ENCODE measurements around the gene CDCA4. TPM values are rescaled to one million over a fixed set of nuclear protein-coding genes. Genes with fewer than 3 reads are reported as not detected.

The CDCA4 gene
- total RNA-seq, 1 donor from 2014 or later: 6.9 TPM

DNA sequence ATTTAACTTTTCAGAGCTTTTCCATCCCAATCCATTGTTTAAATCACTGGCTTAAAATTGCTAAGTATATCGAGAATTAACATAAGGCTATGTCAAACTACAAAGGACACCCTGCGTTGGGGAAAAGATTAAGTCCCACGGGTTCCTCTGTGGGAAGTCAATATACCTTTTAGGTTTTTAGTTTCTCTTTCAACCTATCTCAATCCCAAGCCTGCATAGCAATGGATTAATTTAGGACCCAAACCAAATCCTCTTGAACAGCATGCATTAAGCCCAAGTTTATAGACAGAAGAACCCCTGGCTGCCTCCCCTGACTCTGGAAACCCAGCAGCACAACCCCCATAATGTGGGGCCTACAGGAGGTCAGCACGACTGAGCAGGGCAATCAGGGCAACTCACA is 6.3 kb downstream of the CDCA4 start:
- Histone ChIP-seq H3K9me3 (no peaks in the 10 kb centered on the region), H3K4me1 (peaks cover 12% of the 10 kb centered on the region), H3K36me3 (peaks cover 20% of the 10 kb centered on the region), H3K27me3 (ENCODE audit: low read depth) (no peaks in the 10 kb centered on the region), H3K4me3 (no peak overlapping the region), H3K27ac (no peak overlapping the region)
- ATAC-seq (no peak), DNase-seq (no peak)
- TF ChIP-seq, protein P1, sequence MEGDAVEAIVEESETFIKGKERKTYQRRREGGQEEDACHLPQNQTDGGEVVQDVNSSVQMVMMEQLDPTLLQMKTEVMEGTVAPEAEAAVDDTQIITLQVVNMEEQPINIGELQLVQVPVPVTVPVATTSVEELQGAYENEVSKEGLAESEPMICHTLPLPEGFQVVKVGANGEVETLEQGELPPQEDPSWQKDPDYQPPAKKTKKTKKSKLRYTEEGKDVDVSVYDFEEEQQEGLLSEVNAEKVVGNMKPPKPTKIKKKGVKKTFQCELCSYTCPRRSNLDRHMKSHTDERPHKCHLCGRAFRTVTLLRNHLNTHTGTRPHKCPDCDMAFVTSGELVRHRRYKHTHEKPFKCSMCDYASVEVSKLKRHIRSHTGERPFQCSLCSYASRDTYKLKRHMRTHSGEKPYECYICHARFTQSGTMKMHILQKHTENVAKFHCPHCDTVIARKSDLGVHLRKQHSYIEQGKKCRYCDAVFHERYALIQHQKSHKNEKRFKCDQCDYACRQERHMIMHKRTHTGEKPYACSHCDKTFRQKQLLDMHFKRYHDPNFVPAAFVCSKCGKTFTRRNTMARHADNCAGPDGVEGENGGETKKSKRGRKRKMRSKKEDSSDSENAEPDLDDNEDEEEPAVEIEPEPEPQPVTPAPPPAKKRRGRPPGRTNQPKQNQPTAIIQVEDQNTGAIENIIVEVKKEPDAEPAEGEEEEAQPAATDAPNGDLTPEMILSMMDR (IDR thresholded peaks at IDR 0.05): no peak
- intact Hi-C loops (cut with DNase I): no loop called here

DNA sequence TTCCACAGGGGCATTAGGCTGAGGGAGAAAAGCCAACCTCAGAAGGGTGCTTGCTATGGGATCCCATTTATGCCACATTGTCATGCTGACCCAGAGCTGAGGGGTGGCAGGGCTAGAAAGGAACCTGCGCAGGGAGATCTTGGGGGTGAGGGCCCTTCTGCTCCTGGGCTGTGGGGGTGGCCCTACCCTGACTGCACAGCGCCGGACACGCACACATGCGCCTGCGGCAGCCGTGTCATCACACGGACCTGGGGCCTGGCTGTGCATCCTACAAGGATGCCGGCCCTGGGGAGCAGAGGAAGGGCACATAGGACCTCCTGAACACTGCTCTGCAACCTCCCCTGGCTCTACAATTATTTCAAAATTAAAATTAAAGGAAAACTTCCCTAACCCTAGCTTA is 6.9 kb downstream of the CDCA4 start:
- H3K4me1 ChIP-seq: peaks cover 6% of the 10 kb centered on the region
- H3K9me3 ChIP-seq: no peaks in the 10 kb centered on the region
- ATAC-seq (no peak), DNase-seq (no peak)
- H3K4me3 ChIP-seq: no peak overlapping the region
- TF ChIP-seq, protein P1 (IDR thresholded peaks at IDR 0.05): no peak
- no peak overlapping the region for H3K27ac ChIP-seq
- no peaks in the 10 kb centered on the region for H3K27me3 ChIP-seq (ENCODE audit: low read depth)
- peaks cover 26% of the 10 kb centered on the region for H3K36me3 ChIP-seq
- intact Hi-C loops (cut with DNase I): no loop called here

DNA sequence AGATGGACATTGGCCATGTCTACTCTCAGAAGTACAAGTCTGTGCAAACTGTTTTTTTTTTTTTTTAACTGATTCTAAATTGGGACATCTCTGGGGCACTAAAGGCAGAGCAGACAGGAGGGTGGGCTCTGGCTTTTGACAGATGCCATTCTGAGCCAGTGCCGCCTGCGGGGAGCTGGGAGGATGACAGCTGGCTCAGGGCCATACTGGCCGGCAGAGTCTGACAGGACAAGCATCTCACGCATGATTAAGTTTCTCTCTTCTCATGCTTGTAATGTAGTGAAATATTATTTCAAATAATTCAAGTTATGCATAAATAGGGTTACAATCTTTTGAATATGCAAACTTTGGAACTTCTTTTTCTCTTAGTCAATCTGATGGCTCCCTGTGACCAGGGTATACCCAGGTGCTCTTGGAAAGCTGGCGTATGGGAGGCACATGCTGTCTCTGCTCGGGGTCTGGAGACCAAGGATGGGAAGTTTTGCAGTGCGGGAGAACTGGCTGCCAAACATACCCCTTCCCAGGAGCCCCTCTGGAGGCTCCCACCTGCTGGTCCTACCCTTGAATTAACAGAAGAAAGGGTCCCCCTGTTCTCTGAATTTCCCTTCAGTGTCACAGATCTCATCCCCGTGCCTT is 7.6 kb downstream of the CDCA4 start:
- DNase-seq: no peak

DNA sequence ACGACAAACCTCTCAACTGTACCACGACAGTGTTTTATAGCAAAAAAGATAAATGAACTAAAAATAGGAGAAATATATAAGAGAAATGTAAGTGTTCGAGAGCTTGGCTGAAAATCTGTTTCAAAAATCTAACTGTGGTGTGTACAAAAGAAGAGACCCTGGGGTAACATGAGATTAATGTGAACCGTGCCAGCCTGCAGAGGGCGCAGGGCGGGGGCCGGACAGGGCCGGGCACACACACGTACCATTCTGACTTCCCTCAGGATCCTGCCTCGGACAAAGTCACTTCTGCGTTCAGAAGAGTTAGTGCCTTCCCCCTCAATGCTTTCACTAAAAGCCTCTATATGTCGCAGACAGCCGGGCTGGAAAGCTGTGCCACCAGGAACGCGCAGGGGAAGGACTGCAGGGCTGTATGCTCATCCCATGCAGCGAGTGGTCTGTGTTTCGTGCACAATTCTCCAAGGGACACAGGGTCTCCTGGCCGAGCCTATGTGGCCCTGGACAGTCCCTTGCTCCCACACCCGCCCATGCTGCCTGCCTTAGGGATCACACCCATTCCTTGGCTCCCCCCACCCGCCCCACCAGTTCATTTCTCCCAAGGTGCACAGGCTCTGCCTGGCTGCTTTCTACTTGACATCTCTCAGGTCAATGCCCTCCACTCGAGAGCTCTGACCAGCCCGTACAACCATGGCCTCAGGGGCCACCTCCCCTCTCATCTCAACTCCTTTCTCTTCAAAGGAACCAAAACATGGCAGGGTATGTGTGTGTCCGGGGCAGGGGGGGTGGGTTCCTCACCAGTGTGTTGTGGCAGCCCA is 8.5 kb downstream of the CDCA4 start:
- H3K9me3 ChIP-seq: no peaks in the 10 kb centered on the region
- no peak for DNase-seq
- TF ChIP-seq, protein P1 (IDR thresholded peaks at IDR 0.05): peak; percentile 30
- H3K27me3 ChIP-seq (ENCODE audit: low read depth): no peaks in the 10 kb centered on the region
- ATAC-seq: peak; percentile 60 to 65
- H3K4me1 ChIP-seq: peaks cover 4% of the 10 kb centered on the region
- peaks cover 35% of the 10 kb centered on the region for H3K36me3 ChIP-seq
- H3K4me3 ChIP-seq: no peak overlapping the region
- intact Hi-C loops (cut with DNase I): no loop called here
- H3K27ac ChIP-seq: no peak overlapping the region

More for the DNA sequence above, 7.6 kb downstream of the CDCA4 start:
- peaks cover 27% of the 10 kb centered on the region for H3K36me3 ChIP-seq
- no peak for ATAC-seq
- H3K4me3 ChIP-seq: no peak overlapping the region
- intact Hi-C loops (cut with DNase I): no loop called here
- no peaks in the 10 kb centered on the region for H3K9me3 ChIP-seq
- peaks cover 4% of the 10 kb centered on the region for H3K4me1 ChIP-seq
- no peak overlapping the region for H3K27ac ChIP-seq
- H3K27me3 ChIP-seq (ENCODE audit: low read depth): no peaks in the 10 kb centered on the region
- TF ChIP-seq, protein P1 (IDR thresholded peaks at IDR 0.05): no peak

DNA sequence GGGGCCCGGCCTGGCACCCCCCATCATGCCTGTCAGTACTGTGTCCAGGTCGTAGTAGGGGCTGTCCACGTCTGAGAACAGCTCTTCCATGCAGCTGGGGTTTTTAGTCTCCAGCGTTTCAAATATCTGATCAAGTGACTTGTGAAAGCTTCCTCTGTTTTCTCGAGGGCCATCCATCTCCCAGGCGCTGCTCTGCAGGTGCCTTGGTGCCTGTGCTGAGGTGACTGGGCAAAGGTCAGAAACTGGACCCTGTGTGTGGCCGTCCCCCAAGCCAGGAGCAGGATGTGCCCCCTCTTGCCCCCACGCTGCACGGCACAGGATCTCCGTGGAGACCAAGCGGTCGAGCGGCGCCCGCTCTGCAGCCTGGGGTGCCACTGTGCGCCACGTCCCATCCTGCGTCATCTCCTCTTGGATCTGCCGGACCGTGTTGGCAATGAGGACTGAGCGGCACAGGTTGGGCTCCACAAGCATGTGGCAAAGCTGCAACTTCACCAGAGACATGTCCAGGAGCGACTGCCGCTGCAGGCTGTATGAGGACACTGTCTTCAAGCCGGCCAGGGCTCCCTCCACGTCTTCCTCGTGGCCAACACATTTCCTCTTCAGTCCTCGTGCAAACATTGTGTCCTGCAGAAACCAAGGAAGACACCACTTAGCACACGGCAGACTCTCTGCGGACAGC is 9.4 kb downstream of the CDCA4 start:
- H3K4me3 ChIP-seq: no peak overlapping the region
- TF ChIP-seq, protein P1 (IDR thresholded peaks at IDR 0.05): no peak
- no peaks in the 10 kb centered on the region for H3K9me3 ChIP-seq
- H3K27ac ChIP-seq: no peak overlapping the region
- H3K36me3 ChIP-seq: peaks cover 35% of the 10 kb centered on the region
- H3K27me3 ChIP-seq (ENCODE audit: low read depth): no peaks in the 10 kb centered on the region
- peaks cover 4% of the 10 kb centered on the region for H3K4me1 ChIP-seq
- DNase-seq: no peak
- ATAC-seq: no peak
- intact Hi-C loops (cut with DNase I): no loop called here

Data from lower lobe of right lung (tissue), 2 donors.